ENCODE data around the gene TMED1. TPM values are rescaled to one million over a fixed set of nuclear protein-coding genes. Genes with fewer than 3 reads are reported as not detected.

TMED1 gene
- total and polyA plus RNA-seq, 2 of the 13 experiments (the other 11 are each of a cell fraction or from before 2014, with no cell fraction given): 48.3 to 51.8 TPM

DNA sequence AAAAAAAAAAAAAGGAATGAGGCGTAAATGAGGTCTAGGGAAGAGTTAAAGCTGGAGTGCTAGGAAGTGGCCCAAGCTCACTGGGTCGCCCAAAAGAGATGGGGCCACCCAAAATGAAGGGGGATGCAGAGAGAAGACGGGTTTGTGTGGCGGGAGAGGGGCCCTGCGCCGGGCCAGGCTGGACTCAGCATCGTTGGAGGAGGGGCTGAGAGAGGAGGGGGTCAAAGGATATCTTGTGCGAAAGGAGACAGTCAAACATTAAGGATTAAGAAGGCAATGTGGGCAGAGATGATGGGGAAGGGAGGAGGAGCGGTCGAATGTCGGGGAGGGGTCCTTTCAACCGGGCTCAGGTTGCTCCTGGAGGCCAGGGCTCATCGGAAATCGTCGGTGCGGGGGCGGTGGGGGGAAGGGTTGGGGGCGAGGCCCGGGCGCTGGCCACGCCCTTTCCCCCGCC is 34.5 kb upstream of the TMED1 start (continued):
- TF ChIP-seq, protein P1, sequence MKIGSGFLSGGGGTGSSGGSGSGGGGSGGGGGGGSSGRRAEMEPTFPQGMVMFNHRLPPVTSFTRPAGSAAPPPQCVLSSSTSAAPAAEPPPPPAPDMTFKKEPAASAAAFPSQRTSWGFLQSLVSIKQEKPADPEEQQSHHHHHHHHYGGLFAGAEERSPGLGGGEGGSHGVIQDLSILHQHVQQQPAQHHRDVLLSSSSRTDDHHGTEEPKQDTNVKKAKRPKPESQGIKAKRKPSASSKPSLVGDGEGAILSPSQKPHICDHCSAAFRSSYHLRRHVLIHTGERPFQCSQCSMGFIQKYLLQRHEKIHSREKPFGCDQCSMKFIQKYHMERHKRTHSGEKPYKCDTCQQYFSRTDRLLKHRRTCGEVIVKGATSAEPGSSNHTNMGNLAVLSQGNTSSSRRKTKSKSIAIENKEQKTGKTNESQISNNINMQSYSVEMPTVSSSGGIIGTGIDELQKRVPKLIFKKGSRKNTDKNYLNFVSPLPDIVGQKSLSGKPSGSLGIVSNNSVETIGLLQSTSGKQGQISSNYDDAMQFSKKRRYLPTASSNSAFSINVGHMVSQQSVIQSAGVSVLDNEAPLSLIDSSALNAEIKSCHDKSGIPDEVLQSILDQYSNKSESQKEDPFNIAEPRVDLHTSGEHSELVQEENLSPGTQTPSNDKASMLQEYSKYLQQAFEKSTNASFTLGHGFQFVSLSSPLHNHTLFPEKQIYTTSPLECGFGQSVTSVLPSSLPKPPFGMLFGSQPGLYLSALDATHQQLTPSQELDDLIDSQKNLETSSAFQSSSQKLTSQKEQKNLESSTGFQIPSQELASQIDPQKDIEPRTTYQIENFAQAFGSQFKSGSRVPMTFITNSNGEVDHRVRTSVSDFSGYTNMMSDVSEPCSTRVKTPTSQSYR (CRISPR knock-in tag; IDR thresholded peaks at IDR 0.05; ENCODE audit: borderline replicate concordance): no peak; the same call in 1 of the 2 replicates
- TF ChIP-seq SP140L (CRISPR knock-in tag; IDR thresholded peaks at IDR 0.05; ENCODE audit: borderline replicate concordance) (no peak), PPARG (CRISPR knock-in tag; conservative IDR thresholded peaks at IDR 0.05) (no peak), ZNF761 (CRISPR knock-in tag; conservative IDR thresholded peaks at IDR 0.05) (no peak), MAZ (IDR thresholded peaks at IDR 0.05; ENCODE audit: borderline replicate concordance, low read depth, low read length) (0 out of 2 replicates have a peak, but pooled peaks have one; percentile 9), MAZ (CRISPR knock-in tag; IDR thresholded peaks at IDR 0.05; ENCODE audit: low read depth) (no peak), ZNF441 (CRISPR knock-in tag; IDR thresholded peaks at IDR 0.05; ENCODE audit: borderline replicate concordance) (0 out of 2 replicates have a peak, but pooled peaks have one; percentile 86), GTF2F1 (IDR thresholded peaks at IDR 0.05; ENCODE audit: low read length) (no peak), ZNF20 (CRISPR knock-in tag; IDR thresholded peaks at IDR 0.05) (no peak), ZFX (CRISPR knock-in tag; IDR thresholded peaks at IDR 0.05; ENCODE audit: low read depth) (peak; percentile 26; the same call in 1 of the 2 replicates), POLR2G (IDR thresholded peaks at IDR 0.05; ENCODE audit: low read depth, low read length) (0 out of 2 replicates have a peak, but pooled peaks have one; percentile 37), ZKSCAN5 (CRISPR knock-in tag; IDR thresholded peaks at IDR 0.05) (no peak)
- TF ChIP-seq, protein P2, sequence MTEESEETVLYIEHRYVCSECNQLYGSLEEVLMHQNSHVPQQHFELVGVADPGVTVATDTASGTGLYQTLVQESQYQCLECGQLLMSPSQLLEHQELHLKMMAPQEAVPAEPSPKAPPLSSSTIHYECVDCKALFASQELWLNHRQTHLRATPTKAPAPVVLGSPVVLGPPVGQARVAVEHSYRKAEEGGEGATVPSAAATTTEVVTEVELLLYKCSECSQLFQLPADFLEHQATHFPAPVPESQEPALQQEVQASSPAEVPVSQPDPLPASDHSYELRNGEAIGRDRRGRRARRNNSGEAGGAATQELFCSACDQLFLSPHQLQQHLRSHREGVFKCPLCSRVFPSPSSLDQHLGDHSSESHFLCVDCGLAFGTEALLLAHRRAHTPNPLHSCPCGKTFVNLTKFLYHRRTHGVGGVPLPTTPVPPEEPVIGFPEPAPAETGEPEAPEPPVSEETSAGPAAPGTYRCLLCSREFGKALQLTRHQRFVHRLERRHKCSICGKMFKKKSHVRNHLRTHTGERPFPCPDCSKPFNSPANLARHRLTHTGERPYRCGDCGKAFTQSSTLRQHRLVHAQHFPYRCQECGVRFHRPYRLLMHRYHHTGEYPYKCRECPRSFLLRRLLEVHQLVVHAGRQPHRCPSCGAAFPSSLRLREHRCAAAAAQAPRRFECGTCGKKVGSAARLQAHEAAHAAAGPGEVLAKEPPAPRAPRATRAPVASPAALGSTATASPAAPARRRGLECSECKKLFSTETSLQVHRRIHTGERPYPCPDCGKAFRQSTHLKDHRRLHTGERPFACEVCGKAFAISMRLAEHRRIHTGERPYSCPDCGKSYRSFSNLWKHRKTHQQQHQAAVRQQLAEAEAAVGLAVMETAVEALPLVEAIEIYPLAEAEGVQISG (CRISPR knock-in tag; IDR thresholded peaks at IDR 0.05): no peak
- TF ChIP-seq, protein P3, sequence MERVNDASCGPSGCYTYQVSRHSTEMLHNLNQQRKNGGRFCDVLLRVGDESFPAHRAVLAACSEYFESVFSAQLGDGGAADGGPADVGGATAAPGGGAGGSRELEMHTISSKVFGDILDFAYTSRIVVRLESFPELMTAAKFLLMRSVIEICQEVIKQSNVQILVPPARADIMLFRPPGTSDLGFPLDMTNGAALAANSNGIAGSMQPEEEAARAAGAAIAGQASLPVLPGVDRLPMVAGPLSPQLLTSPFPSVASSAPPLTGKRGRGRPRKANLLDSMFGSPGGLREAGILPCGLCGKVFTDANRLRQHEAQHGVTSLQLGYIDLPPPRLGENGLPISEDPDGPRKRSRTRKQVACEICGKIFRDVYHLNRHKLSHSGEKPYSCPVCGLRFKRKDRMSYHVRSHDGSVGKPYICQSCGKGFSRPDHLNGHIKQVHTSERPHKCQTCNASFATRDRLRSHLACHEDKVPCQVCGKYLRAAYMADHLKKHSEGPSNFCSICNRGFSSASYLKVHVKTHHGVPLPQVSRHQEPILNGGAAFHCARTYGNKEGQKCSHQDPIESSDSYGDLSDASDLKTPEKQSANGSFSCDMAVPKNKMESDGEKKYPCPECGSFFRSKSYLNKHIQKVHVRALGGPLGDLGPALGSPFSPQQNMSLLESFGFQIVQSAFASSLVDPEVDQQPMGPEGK (CRISPR knock-in tag; IDR thresholded peaks at IDR 0.05): peak; percentile 58; the same call in 1 of the 2 replicates
- TF ChIP-seq, protein P4, sequence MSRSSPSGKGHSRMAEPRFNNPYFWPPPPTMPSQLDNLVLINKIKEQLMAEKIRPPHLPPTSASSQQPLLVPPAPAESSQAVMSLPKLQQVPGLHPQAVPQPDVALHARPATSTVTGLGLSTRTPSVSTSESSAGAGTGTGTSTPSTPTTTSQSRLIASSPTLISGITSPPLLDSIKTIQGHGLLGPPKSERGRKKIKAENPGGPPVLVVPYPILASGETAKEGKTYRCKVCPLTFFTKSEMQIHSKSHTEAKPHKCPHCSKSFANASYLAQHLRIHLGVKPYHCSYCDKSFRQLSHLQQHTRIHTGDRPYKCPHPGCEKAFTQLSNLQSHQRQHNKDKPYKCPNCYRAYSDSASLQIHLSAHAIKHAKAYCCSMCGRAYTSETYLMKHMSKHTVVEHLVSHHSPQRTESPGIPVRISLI (CRISPR knock-in tag; IDR thresholded peaks at IDR 0.05; ENCODE audit: borderline replicate concordance): peak; percentile 58; the same call in 1 of the 2 replicates
- TF ChIP-seq, protein P5, sequence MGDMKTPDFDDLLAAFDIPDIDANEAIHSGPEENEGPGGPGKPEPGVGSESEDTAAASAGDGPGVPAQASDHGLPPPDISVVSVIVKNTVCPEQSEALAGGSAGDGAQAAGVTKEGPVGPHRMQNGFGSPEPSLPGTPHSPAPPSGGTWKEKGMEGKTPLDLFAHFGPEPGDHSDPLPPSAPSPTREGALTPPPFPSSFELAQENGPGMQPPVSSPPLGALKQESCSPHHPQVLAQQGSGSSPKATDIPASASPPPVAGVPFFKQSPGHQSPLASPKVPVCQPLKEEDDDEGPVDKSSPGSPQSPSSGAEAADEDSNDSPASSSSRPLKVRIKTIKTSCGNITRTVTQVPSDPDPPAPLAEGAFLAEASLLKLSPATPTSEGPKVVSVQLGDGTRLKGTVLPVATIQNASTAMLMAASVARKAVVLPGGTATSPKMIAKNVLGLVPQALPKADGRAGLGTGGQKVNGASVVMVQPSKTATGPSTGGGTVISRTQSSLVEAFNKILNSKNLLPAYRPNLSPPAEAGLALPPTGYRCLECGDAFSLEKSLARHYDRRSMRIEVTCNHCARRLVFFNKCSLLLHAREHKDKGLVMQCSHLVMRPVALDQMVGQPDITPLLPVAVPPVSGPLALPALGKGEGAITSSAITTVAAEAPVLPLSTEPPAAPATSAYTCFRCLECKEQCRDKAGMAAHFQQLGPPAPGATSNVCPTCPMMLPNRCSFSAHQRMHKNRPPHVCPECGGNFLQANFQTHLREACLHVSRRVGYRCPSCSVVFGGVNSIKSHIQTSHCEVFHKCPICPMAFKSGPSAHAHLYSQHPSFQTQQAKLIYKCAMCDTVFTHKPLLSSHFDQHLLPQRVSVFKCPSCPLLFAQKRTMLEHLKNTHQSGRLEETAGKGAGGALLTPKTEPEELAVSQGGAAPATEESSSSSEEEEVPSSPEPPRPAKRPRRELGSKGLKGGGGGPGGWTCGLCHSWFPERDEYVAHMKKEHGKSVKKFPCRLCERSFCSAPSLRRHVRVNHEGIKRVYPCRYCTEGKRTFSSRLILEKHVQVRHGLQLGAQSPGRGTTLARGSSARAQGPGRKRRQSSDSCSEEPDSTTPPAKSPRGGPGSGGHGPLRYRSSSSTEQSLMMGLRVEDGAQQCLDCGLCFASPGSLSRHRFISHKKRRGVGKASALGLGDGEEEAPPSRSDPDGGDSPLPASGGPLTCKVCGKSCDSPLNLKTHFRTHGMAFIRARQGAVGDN (CRISPR knock-in tag; IDR thresholded peaks at IDR 0.05): peak; percentile 9
